ENCODE results near the gene GHRL. TPM values are rescaled to one million over a fixed set of nuclear protein-coding genes. Genes with fewer than 3 reads are reported as not detected.
A peak's percentile ranks its signal among the peaks of the same experiment; 100 is the strongest.

The GHRL gene, protein sequence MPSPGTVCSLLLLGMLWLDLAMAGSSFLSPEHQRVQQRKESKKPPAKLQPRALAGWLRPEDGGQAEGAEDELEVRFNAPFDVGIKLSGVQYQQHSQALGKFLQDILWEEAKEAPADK
- not detected for polyA plus RNA-seq (2013, experiment 1 of 2)
- 0.21 TPM for polyA plus RNA-seq (2013, experiment 2 of 2)

DNA sequence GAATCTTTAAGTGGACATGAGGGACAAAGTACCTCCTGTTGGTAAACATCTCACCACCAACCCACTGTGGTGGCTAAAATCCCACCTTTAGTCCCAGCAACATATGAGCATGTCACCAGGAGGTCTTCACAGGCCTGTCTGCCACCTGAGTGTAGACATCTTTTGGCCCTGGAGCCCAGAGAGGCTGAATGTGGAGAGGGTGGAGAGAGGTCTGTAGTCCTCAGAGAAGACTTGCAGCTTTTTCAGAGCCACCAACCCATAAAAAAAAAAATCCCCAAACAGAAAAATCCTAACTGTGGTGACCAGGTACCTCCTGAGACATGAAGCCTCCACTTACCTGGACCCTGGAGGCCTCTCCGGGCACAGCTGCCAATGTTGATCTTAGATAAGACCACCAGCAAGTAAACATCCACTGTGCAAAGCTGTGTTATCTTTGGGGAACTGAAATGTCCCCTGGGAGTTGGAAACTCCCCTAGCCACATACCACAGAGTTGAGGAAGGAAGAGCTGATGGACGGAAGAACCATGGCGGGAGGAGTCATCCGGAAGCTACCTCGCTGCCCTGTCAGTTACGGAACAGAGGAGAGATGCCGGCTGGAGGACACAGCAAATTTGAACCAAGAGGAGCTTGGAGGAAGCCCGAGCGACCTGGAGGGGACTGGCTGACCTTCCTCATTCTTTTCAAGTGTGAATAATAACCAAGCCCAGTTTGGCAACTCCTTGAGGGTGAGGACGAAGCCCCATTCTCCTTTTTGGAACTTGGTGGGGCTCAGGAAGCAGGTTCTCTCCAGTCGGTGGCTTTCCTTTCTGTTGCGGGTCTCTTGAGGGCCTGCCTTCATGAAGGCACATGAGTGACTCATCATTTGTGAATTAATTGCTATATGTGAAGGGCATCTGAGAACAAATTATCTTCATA, at the start of gene GHRL:
TSS of gene GHRL (minus strand) at position 443 of the 915 bp plus-strand sequence. CDS start 2,767 bp downstream, outside the sequence.
- Histone ChIP-seq H3K4ac (ENCODE audit: low read length) (no peak within 1 kb of the TSS), H3K14ac (ENCODE audit: low read length) (no peak within 1 kb of the TSS), H3K18ac (ENCODE audit: low read length) (no peak within 1 kb of the TSS), H2BK12ac (ENCODE audit: low read length) (no peak within 1 kb of the TSS), H4K8ac (ENCODE audit: low read depth, low read length) (peak within 1 kb of the TSS; percentile 55), H3K27ac (replicated peaks; ENCODE audit: low read length) (no peak within 1 kb of the TSS), H2BK5ac (ENCODE audit: low read length) (no peak within 1 kb of the TSS), H3K9ac (ENCODE audit: low read depth, low read length, poor library complexity) (no peak within 1 kb of the TSS), H3K9me3 (replicated peaks in 1 of 2; ENCODE audit: control insufficient read depth in 2 of 2, insufficient read depth in 1 of 2, low read depth in 1 of 2, low read length in 2 of 2) (no peaks in the 10 kb centered on the region), H3K4me3 (ENCODE audit: low read length in 2 of 2) (no peak within 1 kb of the TSS), H2BK120ac (ENCODE audit: low read depth, low read length) (no peak within 1 kb of the TSS), H2AFZ (ENCODE audit: low read length) (no peak within 1 kb of the TSS), H3K4me2 (ENCODE audit: insufficient read depth, low read length, poor library complexity, severe bottlenecking) (no peak within 1 kb of the TSS), H2BK15ac (ENCODE audit: low read length) (no peak within 1 kb of the TSS), H3K23ac (ENCODE audit: low read depth, low read length, poor library complexity) (no peak within 1 kb of the TSS), H3K79me1 (ENCODE audit: low read depth, low read length) (no peaks in the 10 kb centered on the region), H4K91ac (ENCODE audit: low read depth, low read length, poor library complexity) (no peak within 1 kb of the TSS), H3K36me3 (replicated peaks in 1 of 2; ENCODE audit: control insufficient read depth in 2 of 2, insufficient read depth in 2 of 2, low read length in 2 of 2) (peaks cover 2 to 48% of the 10 kb centered on the region in 2 donors), H2AK5ac (ENCODE audit: low read depth, low read length) (no peak within 1 kb of the TSS), H3K27me3 (ENCODE audit: control insufficient read depth in 3 of 3, insufficient read depth in 3 of 3, low read depth in 1 of 3, low read length in 3 of 3) (no peaks in the 10 kb centered on the region), H3K4me1 (ENCODE audit: control insufficient read depth in 2 of 2, insufficient read depth in 1 of 2, low read depth in 1 of 2, low read length in 2 of 2) (peaks cover 0 to 4% of the 10 kb centered on the region in 2 donors)
- WGBS, 2 donors (ENCODE audit: extremely low coverage in 2 of 2, insufficient read length in 2 of 2, insufficient replicate concordance in 1 of 2): no CpG with 5 or more reads among the region's 12 CpGs
- no peak for DNase-seq (ENCODE audit: low spot score)

DNA sequence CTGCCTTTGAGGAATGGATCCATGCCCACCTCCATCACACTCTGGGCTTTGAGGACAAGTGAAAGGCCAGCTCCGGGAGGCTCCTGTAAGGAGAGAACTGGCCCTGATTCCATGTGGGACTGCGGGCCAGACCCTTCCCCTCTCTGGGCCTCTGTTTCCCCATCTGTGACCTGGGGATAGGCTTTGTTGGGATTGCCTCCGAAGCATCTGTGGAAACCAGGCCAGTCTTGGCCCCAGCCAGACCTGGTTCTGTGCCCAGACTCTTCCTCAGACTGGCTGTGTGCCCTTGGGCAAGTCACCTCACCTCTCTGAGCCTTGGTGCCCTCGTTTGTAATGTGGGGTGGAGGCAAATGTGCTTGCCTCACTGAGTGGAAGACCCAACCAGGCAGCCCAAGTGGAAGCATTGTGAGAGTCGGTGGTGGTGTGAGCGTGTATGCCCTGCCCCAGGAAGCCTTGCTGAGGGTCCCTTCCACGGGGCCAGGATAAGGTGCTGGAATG, 49.2 kb upstream of the GHRL start:
- Histone ChIP-seq H3K4me3 (ENCODE audit: low read length in 2 of 2) (no peak overlapping the region), H3K18ac (ENCODE audit: low read length) (no peak overlapping the region), H3K4ac (ENCODE audit: low read length) (no peak overlapping the region), H4K8ac (ENCODE audit: low read depth, low read length) (no peak overlapping the region), H2BK5ac (ENCODE audit: low read length) (no peak overlapping the region), H3K23ac (ENCODE audit: low read depth, low read length, poor library complexity) (no peak overlapping the region), H3K27ac (replicated peaks; ENCODE audit: low read length) (no peak overlapping the region), H3K9ac (ENCODE audit: low read depth, low read length, poor library complexity) (no peak overlapping the region), H3K36me3 (replicated peaks in 1 of 2; ENCODE audit: control insufficient read depth in 2 of 2, insufficient read depth in 2 of 2, low read length in 2 of 2) (no peaks in the 10 kb centered on the region), H3K4me2 (ENCODE audit: insufficient read depth, low read length, poor library complexity, severe bottlenecking) (no peak overlapping the region), H2BK15ac (ENCODE audit: low read length) (no peak overlapping the region), H3K27me3 (ENCODE audit: control insufficient read depth in 3 of 3, insufficient read depth in 3 of 3, low read depth in 1 of 3, low read length in 3 of 3) (peaks cover 0 to 32% (median 0%) of the 10 kb centered on the region in 3 experiments), H2AFZ (ENCODE audit: low read length) (no peak overlapping the region), H2AK5ac (ENCODE audit: low read depth, low read length) (peak overlapping the region; percentile 32), H2BK12ac (ENCODE audit: low read length) (no peak overlapping the region), H3K14ac (ENCODE audit: low read length) (no peak overlapping the region), H4K91ac (ENCODE audit: low read depth, low read length, poor library complexity) (no peak overlapping the region), H3K4me1 (ENCODE audit: control insufficient read depth in 2 of 2, insufficient read depth in 1 of 2, low read depth in 1 of 2, low read length in 2 of 2) (peaks cover 0 to 6% of the 10 kb centered on the region in 2 donors), H2BK120ac (ENCODE audit: low read depth, low read length) (no peak overlapping the region), H3K79me1 (ENCODE audit: low read depth, low read length) (no peaks in the 10 kb centered on the region), H3K9me3 (replicated peaks in 1 of 2; ENCODE audit: control insufficient read depth in 2 of 2, insufficient read depth in 1 of 2, low read depth in 1 of 2, low read length in 2 of 2) (no peaks in the 10 kb centered on the region)
- WGBS, 2 donors (ENCODE audit: extremely low coverage in 2 of 2, insufficient read length in 2 of 2, insufficient replicate concordance in 1 of 2): no CpG with 5 or more reads among the region's 7 CpGs
- no peak for DNase-seq (ENCODE audit: low spot score)

DNA sequence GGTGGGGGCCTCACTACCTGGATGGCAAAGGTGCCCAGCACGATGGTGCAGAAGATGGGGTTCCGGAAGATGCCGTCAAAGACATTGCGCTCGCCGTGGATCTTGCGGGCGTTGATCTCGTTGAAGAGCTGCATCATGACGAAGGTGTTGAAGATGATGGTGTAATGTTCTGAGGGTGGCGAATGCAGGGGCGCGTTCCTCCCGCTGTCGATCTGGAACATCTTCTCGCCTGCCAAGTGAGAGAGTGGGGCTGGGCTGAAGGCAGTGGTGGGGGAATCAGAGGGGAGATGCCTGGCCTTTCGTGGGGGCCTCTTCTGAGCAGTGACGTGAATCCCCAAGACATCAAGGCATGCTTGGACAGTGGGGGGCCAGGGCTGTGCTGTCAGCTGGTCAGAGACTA, 47.7 kb upstream of the GHRL start:
- no peak overlapping the region for H2BK5ac ChIP-seq (ENCODE audit: low read length)
- H3K4me1 ChIP-seq (ENCODE audit: control insufficient read depth in 2 of 2, insufficient read depth in 1 of 2, low read depth in 1 of 2, low read length in 2 of 2): peaks cover 4 to 6% of the 10 kb centered on the region in 2 donors
- no peaks in the 10 kb centered on the region for H3K79me1 ChIP-seq (ENCODE audit: low read depth, low read length)
- no peak overlapping the region for H2BK120ac ChIP-seq (ENCODE audit: low read depth, low read length)
- H3K9me3 ChIP-seq (replicated peaks in 1 of 2; ENCODE audit: control insufficient read depth in 2 of 2, insufficient read depth in 1 of 2, low read depth in 1 of 2, low read length in 2 of 2): no peaks in the 10 kb centered on the region
- H2BK12ac ChIP-seq (ENCODE audit: low read length): peak overlapping the region; percentile 16
- WGBS, 2 donors (ENCODE audit: extremely low coverage in 2 of 2, insufficient read length in 2 of 2, insufficient replicate concordance in 1 of 2): no CpG with 5 or more reads among the region's 18 CpGs
- no peak overlapping the region for H3K27ac ChIP-seq (replicated peaks; ENCODE audit: low read length)
- no peaks in the 10 kb centered on the region for H3K36me3 ChIP-seq (replicated peaks in 1 of 2; ENCODE audit: control insufficient read depth in 2 of 2, insufficient read depth in 2 of 2, low read length in 2 of 2)
- H3K27me3 ChIP-seq (ENCODE audit: control insufficient read depth in 3 of 3, insufficient read depth in 3 of 3, low read depth in 1 of 3, low read length in 3 of 3): peaks cover 0 to 18% (median 0%) of the 10 kb centered on the region in 3 experiments
- peak overlapping the region; percentile 32 for H3K23ac ChIP-seq (ENCODE audit: low read depth, low read length, poor library complexity)
- H2AFZ ChIP-seq (ENCODE audit: low read length): no peak overlapping the region
- H3K18ac ChIP-seq (ENCODE audit: low read length): peak overlapping the region; percentile 34
- H4K8ac ChIP-seq (ENCODE audit: low read depth, low read length): no peak overlapping the region
- peak overlapping the region; percentile 2 for H3K4ac ChIP-seq (ENCODE audit: low read length)
- peak overlapping the region; percentile 15 for H3K9ac ChIP-seq (ENCODE audit: low read depth, low read length, poor library complexity)
- no peak overlapping the region for H3K4me3 ChIP-seq (ENCODE audit: low read length in 2 of 2)
- no peak overlapping the region for H3K14ac ChIP-seq (ENCODE audit: low read length)
- no peak overlapping the region for H3K4me2 ChIP-seq (ENCODE audit: insufficient read depth, low read length, poor library complexity, severe bottlenecking)
- DNase-seq (ENCODE audit: low spot score): no peak
- peak overlapping the region; percentile 59 for H2AK5ac ChIP-seq (ENCODE audit: low read depth, low read length)
- H2BK15ac ChIP-seq (ENCODE audit: low read length): no peak overlapping the region
- no peak overlapping the region for H4K91ac ChIP-seq (ENCODE audit: low read depth, low read length, poor library complexity)

DNA sequence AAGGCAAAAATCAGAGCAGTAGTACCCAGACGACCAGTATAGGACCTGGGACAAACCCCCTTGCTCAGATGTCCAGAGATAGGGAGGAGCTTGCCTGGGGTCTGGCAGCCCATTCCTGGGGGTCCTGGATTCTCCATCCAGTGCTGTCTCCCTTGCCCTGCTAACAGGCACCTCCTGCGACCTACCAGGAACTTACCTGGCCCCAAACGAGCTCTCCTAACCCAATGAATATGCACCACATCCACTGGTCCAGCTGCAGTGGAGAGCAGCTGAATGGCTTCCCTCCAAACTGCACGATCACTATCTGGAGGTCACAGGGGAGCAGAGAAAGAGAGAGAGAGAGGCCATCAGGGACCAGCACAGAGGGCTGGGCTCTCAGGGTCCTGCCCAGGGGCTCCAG, 47.3 kb upstream of the GHRL start:
- no peak overlapping the region for H3K4me3 ChIP-seq (ENCODE audit: low read length in 2 of 2)
- H3K36me3 ChIP-seq (replicated peaks in 1 of 2; ENCODE audit: control insufficient read depth in 2 of 2, insufficient read depth in 2 of 2, low read length in 2 of 2): no peaks in the 10 kb centered on the region
- H3K4me2 ChIP-seq (ENCODE audit: insufficient read depth, low read length, poor library complexity, severe bottlenecking): no peak overlapping the region
- no peak overlapping the region for H2BK15ac ChIP-seq (ENCODE audit: low read length)
- H3K14ac ChIP-seq (ENCODE audit: low read length): no peak overlapping the region
- H3K9me3 ChIP-seq (replicated peaks in 1 of 2; ENCODE audit: control insufficient read depth in 2 of 2, insufficient read depth in 1 of 2, low read depth in 1 of 2, low read length in 2 of 2): no peaks in the 10 kb centered on the region
- peaks cover 0 to 18% (median 0%) of the 10 kb centered on the region in 3 experiments for H3K27me3 ChIP-seq (ENCODE audit: control insufficient read depth in 3 of 3, insufficient read depth in 3 of 3, low read depth in 1 of 3, low read length in 3 of 3)
- H2BK12ac ChIP-seq (ENCODE audit: low read length): no peak overlapping the region
- H2BK5ac ChIP-seq (ENCODE audit: low read length): no peak overlapping the region
- no peak overlapping the region for H3K4ac ChIP-seq (ENCODE audit: low read length)
- no peak overlapping the region for H4K8ac ChIP-seq (ENCODE audit: low read depth, low read length)
- H3K23ac ChIP-seq (ENCODE audit: low read depth, low read length, poor library complexity): peak overlapping the region; percentile 32
- H3K27ac ChIP-seq (replicated peaks; ENCODE audit: low read length): no peak overlapping the region
- H2AK5ac ChIP-seq (ENCODE audit: low read depth, low read length): no peak overlapping the region
- no peak overlapping the region for H2AFZ ChIP-seq (ENCODE audit: low read length)
- H3K4me1 ChIP-seq (ENCODE audit: control insufficient read depth in 2 of 2, insufficient read depth in 1 of 2, low read depth in 1 of 2, low read length in 2 of 2): peaks cover 4 to 6% of the 10 kb centered on the region in 2 donors
- peak overlapping the region; percentile 15 for H3K9ac ChIP-seq (ENCODE audit: low read depth, low read length, poor library complexity)
- no peaks in the 10 kb centered on the region for H3K79me1 ChIP-seq (ENCODE audit: low read depth, low read length)
- no peak overlapping the region for H4K91ac ChIP-seq (ENCODE audit: low read depth, low read length, poor library complexity)
- no CpG with 5 or more reads among the region's 4 CpGs for WGBS, 2 donors (ENCODE audit: extremely low coverage in 2 of 2, insufficient read length in 2 of 2, insufficient replicate concordance in 1 of 2)
- H2BK120ac ChIP-seq (ENCODE audit: low read depth, low read length): no peak overlapping the region
- no peak overlapping the region for H3K18ac ChIP-seq (ENCODE audit: low read length)
- DNase-seq (ENCODE audit: low spot score): no peak

Measured in neuronal stem cell (in vitro differentiated cells).